WERI-Rb-1 (cell line): ENCODE results near the gene C6orf47.

Source experiments
- DNase-seq: peaks from one replicate; pipeline ENCODE4 v3.0.0-alpha.2; 2020
- H3K27ac ChIP-seq: fragments of 250-450 bp; sonication (Bioruptor Pico); 2 replicates; pipeline ENCODE4 v1.5.1; 2020; ENCODE audit warnings: mild to moderate bottlenecking, moderate library complexity
- H3K27me3 ChIP-seq: fragments of 250-450 bp; sonication (Bioruptor Pico); 2 replicates; pipeline ENCODE4 v1.5.1; 2021; ENCODE audit warnings: mild to moderate bottlenecking, low read depth, moderate library complexity; ENCODE audit not compliant: insufficient read depth, severe bottlenecking
- H3K36me3 ChIP-seq: fragments of 250-450 bp; sonication (Bioruptor Pico); 2 replicates; pipeline ENCODE4 v1.5.1; 2020; ENCODE audit warnings: mild to moderate bottlenecking, moderate library complexity
- H3K4me3 ChIP-seq: 2 replicates; pipeline ENCODE4 v1.5.1; 2011; ENCODE audit warnings: low read depth, mild to moderate bottlenecking, control low read depth, low read length
- H3K9me3 ChIP-seq: fragments of 250-450 bp; sonication (Bioruptor Pico); 2 replicates; pipeline ENCODE4 v1.5.1; 2021; ENCODE audit warnings: mild to moderate bottlenecking, moderate library complexity; ENCODE audit not compliant: severe bottlenecking
- CTCF ChIP-seq: IDR thresholded peaks from 2 replicates; pipeline ENCODE4 v1.5.1; 2011; ENCODE audit warnings: low read depth, mild to moderate bottlenecking, control low read depth, inconsistent platforms, low read length

The C6orf47 gene

GRCh38 chr6:31658158-31658688, 2.4 kb downstream of the C6orf47 start:
- Histone ChIP-seq H3K27me3 (no peaks in the 10 kb centered on the region), H3K4me3 (no peak overlapping the region), H3K27ac (no peak overlapping the region), H3K36me3 (peaks cover 44% of the 10 kb centered on the region), H3K9me3 (no peaks in the 10 kb centered on the region)
- no peak for TF ChIP-seq CTCF
- DNase-seq = no peak

- no peak for TF ChIP-seq CTCF
- H3K27ac ChIP-seq = no peak overlapping the region
- no peak overlapping the region for H3K4me3 ChIP-seq
- DNase-seq = no peak
- peaks cover 40% of the 10 kb centered on the region for H3K36me3 ChIP-seq
- H3K27me3 ChIP-seq = no peaks in the 10 kb centered on the region
- H3K9me3 ChIP-seq = no peaks in the 10 kb centered on the region
These were observed 3.0 kb downstream of the C6orf47 start for GRCh38 chr6:31657406-31658157.

- no peak for DNase-seq
- Histone ChIP-seq H3K27ac (no peak within 1 kb of the TSS), H3K4me3 (no peak within 1 kb of the TSS), H3K36me3 (peaks cover 42% of the 10 kb centered on the region), H3K27me3 (no peaks in the 10 kb centered on the region), H3K9me3 (no peaks in the 10 kb centered on the region)
- no peak for TF ChIP-seq CTCF
These were observed 5.0 kb downstream of the C6orf47 start, which contains the start of gene APOM for GRCh38 chr6:31655349-31656237. APOM (plus strand) TSS chr6:31655894; CDS start chr6:31655967, 73 bp downstream.

GRCh38 chr6:31654574-31655348, 5.8 kb downstream of the C6orf47 start:
- Histone ChIP-seq H3K36me3 (peaks cover 47% of the 10 kb centered on the region), H3K27ac (no peak overlapping the region), H3K4me3 (no peak overlapping the region), H3K9me3 (no peaks in the 10 kb centered on the region), H3K27me3 (no peaks in the 10 kb centered on the region)
- no peak for DNase-seq
- no peak for TF ChIP-seq CTCF

- Histone ChIP-seq H3K27me3 (no peaks in the 10 kb centered on the region), H3K9me3 (no peaks in the 10 kb centered on the region), H3K27ac (peak overlapping the region; percentile 97), H3K36me3 (peaks cover 50% of the 10 kb centered on the region), H3K4me3 (peak overlapping the region; percentile 69)
- no peak for TF ChIP-seq CTCF
- peak; percentile 95 for DNase-seq
These were observed 7.5 kb downstream of the C6orf47 start for GRCh38 chr6:31652925-31653724.
